Astrocyte (in vitro differentiated cells and primary cell): ENCODE data around the gene ANXA2R. TPM values are rescaled to one million over a fixed set of nuclear protein-coding genes. Genes with fewer than 3 reads are reported as not detected.

ENCODE experiments used
- DNase-seq: peaks from one replicate; pipeline ENCODE4 v3.0.0-alpha.2; 2010; ENCODE audit warnings: low read depth
- FAIRE-seq: peaks from 2 replicates; lab custom pipeline; 2011; peaks lifted over from hg19 to GRCh38; lab: Jason Lieb, UNC
- H2AFZ ChIP-seq: 2 replicates; pipeline ENCODE4 v1.6.0; 2012; ENCODE audit warnings: low read depth, low read length, inconsistent platforms
- H3K27ac ChIP-seq: 2 replicates; pipeline ENCODE4 v1.5.1; 2011; ENCODE audit warnings: low read depth, low read length, inconsistent platforms
- H3K27me3 ChIP-seq: 2 replicates; pipeline ENCODE4 v1.6.0; 2011; ENCODE audit warnings: low read length, inconsistent platforms; ENCODE audit not compliant: insufficient read depth
- H3K36me3 ChIP-seq: 2 replicates; pipeline ENCODE4 v1.5.1; 2011; ENCODE audit warnings: low read length, inconsistent platforms; ENCODE audit not compliant: insufficient read depth
- H3K4me1 ChIP-seq: 2 replicates; pipeline ENCODE4 v1.5.1; 2011; ENCODE audit warnings: low read length, inconsistent platforms; ENCODE audit not compliant: insufficient read depth
- H3K4me2 ChIP-seq: 2 replicates; pipeline ENCODE4 v1.6.0; 2012; ENCODE audit warnings: low read length, inconsistent platforms
- H3K4me3 ChIP-seq: 2 replicates; pipeline ENCODE4 v1.5.1; 2011; ENCODE audit warnings: low read depth, mild to moderate bottlenecking, low read length, inconsistent platforms; ENCODE audit not compliant: insufficient read depth
- H3K79me2 ChIP-seq: 2 replicates; pipeline ENCODE4 v1.6.0; 2012; ENCODE audit warnings: mild to moderate bottlenecking, low read length, inconsistent platforms; ENCODE audit not compliant: insufficient read depth
- H3K9ac ChIP-seq: 2 replicates; pipeline ENCODE4 v1.6.0; 2012; ENCODE audit warnings: mild to moderate bottlenecking, low read length, inconsistent platforms
- H3K9me3 ChIP-seq: 2 replicates; pipeline ENCODE4 v1.5.1; 2012; ENCODE audit warnings: low read depth, mild to moderate bottlenecking, low read length, inconsistent platforms; ENCODE audit not compliant: insufficient read depth
- H4K20me1 ChIP-seq: 2 replicates; pipeline ENCODE4 v1.6.0; 2012; ENCODE audit warnings: low read length, inconsistent platforms; ENCODE audit not compliant: insufficient read depth
- H3K27ac Mint-ChIP-seq: one replicate; pipeline ENCODE4 v1.8.0; 2021; ENCODE audit warnings: mild to moderate bottlenecking, mixed read lengths; ENCODE audit not compliant: unreplicated experiment
- H3K27me3 Mint-ChIP-seq: one replicate; pipeline ENCODE4 v1.8.0; 2021; ENCODE audit warnings: low read depth, mixed read lengths; ENCODE audit not compliant: unreplicated experiment
- H3K36me3 Mint-ChIP-seq: one replicate; pipeline ENCODE4 v1.8.0; 2021; ENCODE audit warnings: low read depth, mixed read lengths; ENCODE audit not compliant: unreplicated experiment
- H3K4me1 Mint-ChIP-seq: one replicate; pipeline ENCODE4 v1.8.0; 2021; ENCODE audit warnings: low read depth, mixed read lengths; ENCODE audit not compliant: unreplicated experiment
- H3K4me3 Mint-ChIP-seq: one replicate; pipeline ENCODE4 v1.8.0; 2021; ENCODE audit warnings: mild to moderate bottlenecking, moderate library complexity, mixed read lengths; ENCODE audit not compliant: unreplicated experiment
- H3K9me3 Mint-ChIP-seq: one replicate; pipeline ENCODE4 v1.8.0; 2021; ENCODE audit warnings: mild to moderate bottlenecking, mixed read lengths; ENCODE audit not compliant: unreplicated experiment
- EZH2 ChIP-seq: IDR thresholded peaks from 2 replicates; pipeline ENCODE4 v1.6.1; 2012; ENCODE audit warnings: mild to moderate bottlenecking, low read length, inconsistent platforms; ENCODE audit not compliant: insufficient read depth
- total RNA-seq: library from RNA; stranded (reverse); gene quantifications from 2 replicates; pipeline ENCODE4 v1.2.1, GENCODE V29; 2021
- TF ChIP-seq, protein P1 (sequence below): IDR thresholded peaks from 2 replicates; pipeline ENCODE4 v1.5.1; 2011; ENCODE audit warnings: low read depth, mild to moderate bottlenecking, inconsistent platforms, low read length, moderate library complexity; ENCODE audit not compliant: insufficient read depth

ANXA2R gene
- total RNA-seq, 1 donor from 2014 or later, result 0.50 TPM

DNA sequence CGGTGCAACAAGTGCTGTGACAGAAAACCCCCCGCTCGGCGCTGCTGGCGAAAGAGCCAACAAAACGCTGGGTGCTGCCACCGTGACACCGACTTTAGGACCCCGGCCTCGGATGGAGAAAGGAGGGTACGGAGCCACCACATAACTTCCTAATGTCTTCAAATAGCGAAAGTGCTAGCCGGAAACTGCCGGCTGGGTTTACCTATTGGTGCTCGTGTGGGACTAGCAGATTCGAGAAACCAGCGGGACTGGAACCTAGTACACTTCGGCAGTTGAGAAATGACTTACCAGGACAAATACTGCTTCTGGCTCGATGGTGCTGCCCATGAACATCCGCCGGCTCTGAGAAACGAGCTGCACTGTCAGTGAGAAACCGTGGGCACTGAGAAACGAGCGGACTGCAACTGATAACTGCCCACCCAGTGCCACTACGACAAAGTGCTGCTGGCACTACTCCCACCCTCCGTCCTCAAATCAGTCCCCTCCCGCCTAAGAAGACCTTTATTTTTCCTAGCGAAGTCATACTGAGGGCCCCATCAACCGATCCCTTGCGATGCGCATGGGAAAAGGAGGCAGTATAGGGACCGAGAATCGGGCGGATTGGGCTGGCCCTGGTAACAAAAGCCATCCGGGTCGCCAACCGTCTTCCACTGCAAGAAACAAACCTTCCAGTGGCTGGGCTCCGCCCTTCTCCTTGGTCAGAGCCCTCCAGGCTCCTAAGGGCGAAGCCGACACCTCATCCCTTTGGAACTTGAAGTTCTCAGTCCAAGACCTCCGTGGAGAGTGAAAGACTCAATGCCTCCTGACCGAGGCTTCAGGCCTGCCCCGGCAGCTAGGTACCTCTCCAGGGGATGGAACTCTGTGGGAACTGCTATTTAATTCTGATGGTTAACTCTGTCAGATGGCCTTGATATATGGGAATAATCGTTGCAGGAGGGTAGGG is 27.0 kb upstream of the ANXA2R start:
- Mint-ChIP-seq H3K27me3 (no peaks in the 10 kb centered on the region), H3K9me3 (no peaks in the 10 kb centered on the region), H3K4me3 (peak overlapping the region; percentile 97), H3K36me3 (peaks cover 10% of the 10 kb centered on the region), H3K4me1 (peaks cover 19% of the 10 kb centered on the region), H3K27ac (peak overlapping the region; percentile 98)
- TF ChIP-seq, protein P1, sequence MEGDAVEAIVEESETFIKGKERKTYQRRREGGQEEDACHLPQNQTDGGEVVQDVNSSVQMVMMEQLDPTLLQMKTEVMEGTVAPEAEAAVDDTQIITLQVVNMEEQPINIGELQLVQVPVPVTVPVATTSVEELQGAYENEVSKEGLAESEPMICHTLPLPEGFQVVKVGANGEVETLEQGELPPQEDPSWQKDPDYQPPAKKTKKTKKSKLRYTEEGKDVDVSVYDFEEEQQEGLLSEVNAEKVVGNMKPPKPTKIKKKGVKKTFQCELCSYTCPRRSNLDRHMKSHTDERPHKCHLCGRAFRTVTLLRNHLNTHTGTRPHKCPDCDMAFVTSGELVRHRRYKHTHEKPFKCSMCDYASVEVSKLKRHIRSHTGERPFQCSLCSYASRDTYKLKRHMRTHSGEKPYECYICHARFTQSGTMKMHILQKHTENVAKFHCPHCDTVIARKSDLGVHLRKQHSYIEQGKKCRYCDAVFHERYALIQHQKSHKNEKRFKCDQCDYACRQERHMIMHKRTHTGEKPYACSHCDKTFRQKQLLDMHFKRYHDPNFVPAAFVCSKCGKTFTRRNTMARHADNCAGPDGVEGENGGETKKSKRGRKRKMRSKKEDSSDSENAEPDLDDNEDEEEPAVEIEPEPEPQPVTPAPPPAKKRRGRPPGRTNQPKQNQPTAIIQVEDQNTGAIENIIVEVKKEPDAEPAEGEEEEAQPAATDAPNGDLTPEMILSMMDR, result no peak
- no peak for TF ChIP-seq EZH2
- FAIRE-seq, result no peak
- Histone ChIP-seq H3K36me3 (peaks cover 12% of the 10 kb centered on the region), H3K27ac (peak overlapping the region; percentile 97), H3K79me2 (peaks cover 80% of the 10 kb centered on the region), H4K20me1 (no peaks in the 10 kb centered on the region), H3K4me3 (peak overlapping the region; percentile 79), H3K27me3 (no peaks in the 10 kb centered on the region), H3K4me2 (peak overlapping the region; percentile 89), H2AFZ (peak overlapping the region; percentile 85), H3K4me1 (peaks cover 19% of the 10 kb centered on the region), H3K9me3 (no peaks in the 10 kb centered on the region), H3K9ac (peak overlapping the region; percentile 97)
- DNase-seq, result peak; percentile 88

DNA sequence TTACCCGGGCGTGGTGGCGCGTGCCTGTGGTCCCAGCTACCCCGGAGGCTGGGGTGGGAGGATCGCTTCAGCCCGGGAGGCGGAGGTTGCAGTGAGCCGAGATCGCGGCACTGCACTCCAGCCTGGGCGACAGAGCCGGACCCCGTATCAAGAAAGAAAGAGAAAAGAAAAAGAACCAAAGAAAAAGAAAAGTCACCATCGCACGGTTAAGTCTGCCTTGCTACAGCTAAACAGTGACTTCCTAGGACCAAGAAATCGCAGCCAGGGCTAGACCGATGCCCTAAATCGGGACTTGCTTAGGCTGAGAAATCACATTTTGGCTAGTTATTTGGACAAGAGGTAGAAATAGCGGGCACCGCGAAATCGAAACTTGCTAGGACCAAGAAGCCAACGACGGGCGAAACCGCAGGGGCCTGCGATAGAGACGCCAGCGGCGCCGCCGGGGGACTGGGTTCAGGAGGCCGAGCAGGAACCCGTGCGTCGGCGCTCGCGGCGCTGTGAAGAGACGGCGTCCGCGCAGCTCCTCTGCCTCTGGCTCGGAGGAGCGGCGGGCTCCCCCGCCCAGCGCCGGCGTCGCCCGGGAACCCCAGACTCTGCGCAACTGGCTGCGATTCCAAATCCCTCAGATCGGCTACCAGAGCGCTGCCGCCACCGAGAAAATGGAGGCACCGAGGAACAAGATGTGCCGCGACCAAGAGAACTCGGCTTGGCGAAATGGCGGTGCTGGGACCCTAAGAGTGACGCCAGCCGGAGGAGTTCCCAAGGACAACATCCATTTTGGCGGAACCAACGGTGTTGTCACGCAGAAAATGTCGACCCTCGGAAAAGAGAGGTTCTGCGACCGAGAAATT is 26.1 kb upstream of the ANXA2R start:
- Histone ChIP-seq H3K79me2 (peaks cover 85% of the 10 kb centered on the region), H3K4me1 (peaks cover 19% of the 10 kb centered on the region), H3K9ac (peak overlapping the region; percentile 97), H3K36me3 (peaks cover 8% of the 10 kb centered on the region), H3K9me3 (no peaks in the 10 kb centered on the region), H3K4me3 (peak overlapping the region; percentile 79), H3K27ac (peak overlapping the region; percentile 97), H3K4me2 (peak overlapping the region; percentile 89), H4K20me1 (peaks cover 1% of the 10 kb centered on the region), H2AFZ (peak overlapping the region; percentile 85), H3K27me3 (no peaks in the 10 kb centered on the region)
- TF ChIP-seq EZH2, result no peak
- TF ChIP-seq, protein P1, result no peak
- Mint-ChIP-seq H3K27me3 (no peaks in the 10 kb centered on the region), H3K36me3 (peaks cover 7% of the 10 kb centered on the region), H3K4me1 (peaks cover 22% of the 10 kb centered on the region), H3K9me3 (no peaks in the 10 kb centered on the region), H3K4me3 (peak overlapping the region; percentile 97), H3K27ac (peak overlapping the region; percentile 98)
- DNase-seq (peak; percentile 50), FAIRE-seq (no peak)
